ENCODE measurements around the gene GLYATL1B.
A peak's percentile ranks its signal among the peaks of the same experiment; 100 is the strongest.
"Not testable (repeated sequence)": the region's sequence is repeated elsewhere in the genome, so short reads cannot be mapped to it uniquely, and the experiment has no call there.

GLYATL1B gene

GRCh38 chr11:59097113-59097708, 11.1 kb downstream of the GLYATL1B start:
- no peak for DNase-seq

DNA sequence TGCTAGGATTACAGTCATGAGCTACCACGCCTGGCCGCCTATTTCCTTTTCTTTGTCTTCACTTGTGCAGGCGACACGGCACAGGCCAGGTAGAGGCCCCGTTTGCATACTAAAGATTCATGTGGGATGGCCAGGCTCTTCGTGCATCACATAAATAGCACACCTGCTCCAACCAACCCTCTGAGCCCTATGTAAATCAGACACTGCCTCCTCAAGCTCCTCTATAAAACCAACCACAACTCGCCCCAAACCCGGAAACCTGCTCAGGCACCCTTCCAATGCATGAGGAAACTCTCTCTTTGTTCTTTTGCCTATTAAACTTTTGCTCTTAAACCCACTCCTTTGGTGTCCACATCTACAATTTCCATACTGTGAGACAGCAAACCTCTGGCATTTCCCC, 11.8 kb downstream of the GLYATL1B start:
- not testable (repeated sequence) for DNase-seq

DNA sequence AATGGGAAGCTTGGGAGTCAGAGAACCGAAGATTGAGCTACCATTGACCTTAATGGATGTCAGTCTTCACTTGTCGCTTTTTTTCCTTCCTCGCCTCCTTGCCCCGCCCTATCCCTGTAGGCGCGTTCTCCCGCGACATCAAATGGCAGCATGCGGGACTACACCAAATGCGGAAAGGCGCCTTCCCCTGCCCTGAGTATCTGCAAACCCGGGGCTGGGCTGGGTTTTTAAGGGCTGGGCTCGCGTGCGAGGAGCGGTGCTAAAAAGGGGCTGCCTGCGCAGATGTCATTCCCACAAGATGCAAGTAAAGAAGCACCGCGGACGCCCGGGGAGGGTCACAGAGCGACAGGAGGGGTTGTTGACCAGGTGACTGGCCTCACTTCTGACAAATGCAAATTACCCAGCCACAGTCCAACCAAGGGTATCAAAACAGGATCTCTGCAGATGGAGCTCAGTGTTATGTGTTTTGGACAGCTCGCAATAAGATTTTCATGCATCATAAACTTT, 16.2 kb downstream of the GLYATL1B start:
- DNase-seq: no peak

- DNase-seq: peak; percentile 95
Measured at GRCh38 chr11:59106363-59107336, 20.5 kb downstream of the GLYATL1B start, which contains the start of gene FAM111B. Gene FAM111B, plus strand, starts transcription at chr11:59107237. Its CDS starts 2,389 bp downstream, at chr11:59109626.

DNA sequence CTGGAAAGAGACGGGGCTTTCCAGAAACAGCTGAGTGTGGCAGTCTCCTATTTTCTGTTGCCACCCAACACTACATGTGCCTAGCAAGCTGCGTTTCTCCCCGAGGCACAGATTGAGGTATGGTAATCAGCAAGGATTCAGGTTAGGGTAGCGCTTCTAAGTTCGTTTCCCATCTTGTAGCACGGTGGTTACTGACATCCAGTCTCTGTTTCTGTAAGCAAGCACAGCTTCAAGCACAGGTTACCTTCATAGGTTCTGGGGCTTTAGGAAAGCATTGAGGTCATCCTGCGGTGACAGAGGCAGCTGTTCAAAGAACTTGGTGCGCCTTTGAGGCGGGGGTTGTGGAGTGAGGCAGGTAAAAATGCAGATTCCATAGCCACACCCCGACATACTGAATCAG, 21.6 kb downstream of the GLYATL1B start:
- not testable (repeated sequence) for DNase-seq

GRCh38 chr11:59112494-59112893, 26.4 kb downstream of the GLYATL1B start:
- DNase-seq: no peak

DNA sequence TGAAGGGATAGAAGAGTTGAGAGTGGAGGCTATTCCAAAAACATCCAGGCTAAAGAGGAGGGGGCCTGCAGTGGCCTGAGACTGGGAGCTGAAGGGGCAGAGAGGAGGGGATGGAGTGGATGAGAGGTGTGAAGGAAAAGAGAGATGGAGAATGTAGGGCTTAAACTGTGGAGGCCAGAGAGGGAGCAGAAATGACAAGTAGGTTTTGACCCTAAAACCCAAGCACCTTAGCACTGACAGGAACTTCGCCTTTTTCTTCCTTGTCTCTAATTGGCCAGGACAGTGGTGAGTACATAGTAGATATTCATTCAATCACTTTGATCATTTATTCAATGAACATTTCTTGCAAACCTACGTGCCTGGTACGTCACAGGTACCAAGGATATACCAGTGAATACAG, 28.2 kb downstream of the GLYATL1B start:
- no peak for DNase-seq

GRCh38 chr11:59115553-59115952, 29.4 kb downstream of the GLYATL1B start:
- DNase-seq: no peak

- DNase-seq: no peak
Measured at GRCh38 chr11:59117774-59118173, 31.7 kb downstream of the GLYATL1B start.

- DNase-seq: no peak
Measured at GRCh38 chr11:59119826-59120225, 33.7 kb downstream of the GLYATL1B start.

- no peak for DNase-seq
Measured at GRCh38 chr11:59135648-59136461, 49.7 kb downstream of the GLYATL1B start.

GRCh38 chr11:59136551-59136950, 50.4 kb downstream of the GLYATL1B start:
- DNase-seq: not testable (repeated sequence)

DNA sequence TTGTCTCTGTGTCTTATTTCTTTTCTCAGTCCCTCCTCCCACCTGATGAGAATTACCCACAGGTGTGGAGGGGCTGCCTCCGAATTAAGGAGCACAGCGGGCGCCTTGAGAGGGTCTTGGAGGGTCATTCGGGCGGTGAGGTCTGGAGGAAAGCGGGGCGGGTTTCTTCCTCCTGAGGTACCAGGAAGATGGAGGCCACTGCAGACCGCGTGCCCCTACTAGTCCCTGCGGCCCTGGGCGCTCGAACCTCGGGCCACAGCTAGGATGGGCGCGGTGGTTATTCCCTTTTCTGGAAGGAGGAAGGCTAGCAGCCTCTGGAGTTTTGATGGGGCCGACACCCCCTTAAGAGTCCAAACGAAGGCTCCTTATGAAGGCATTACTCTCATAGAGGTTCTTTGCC, 51.1 kb downstream of the GLYATL1B start:
- DNase-seq: no peak

GRCh38 chr11:59138643-59139042, 52.5 kb downstream of the GLYATL1B start:
- no peak for DNase-seq

- DNase-seq: no peak
Measured at GRCh38 chr11:59141191-59141590, 55.1 kb downstream of the GLYATL1B start.

DNA sequence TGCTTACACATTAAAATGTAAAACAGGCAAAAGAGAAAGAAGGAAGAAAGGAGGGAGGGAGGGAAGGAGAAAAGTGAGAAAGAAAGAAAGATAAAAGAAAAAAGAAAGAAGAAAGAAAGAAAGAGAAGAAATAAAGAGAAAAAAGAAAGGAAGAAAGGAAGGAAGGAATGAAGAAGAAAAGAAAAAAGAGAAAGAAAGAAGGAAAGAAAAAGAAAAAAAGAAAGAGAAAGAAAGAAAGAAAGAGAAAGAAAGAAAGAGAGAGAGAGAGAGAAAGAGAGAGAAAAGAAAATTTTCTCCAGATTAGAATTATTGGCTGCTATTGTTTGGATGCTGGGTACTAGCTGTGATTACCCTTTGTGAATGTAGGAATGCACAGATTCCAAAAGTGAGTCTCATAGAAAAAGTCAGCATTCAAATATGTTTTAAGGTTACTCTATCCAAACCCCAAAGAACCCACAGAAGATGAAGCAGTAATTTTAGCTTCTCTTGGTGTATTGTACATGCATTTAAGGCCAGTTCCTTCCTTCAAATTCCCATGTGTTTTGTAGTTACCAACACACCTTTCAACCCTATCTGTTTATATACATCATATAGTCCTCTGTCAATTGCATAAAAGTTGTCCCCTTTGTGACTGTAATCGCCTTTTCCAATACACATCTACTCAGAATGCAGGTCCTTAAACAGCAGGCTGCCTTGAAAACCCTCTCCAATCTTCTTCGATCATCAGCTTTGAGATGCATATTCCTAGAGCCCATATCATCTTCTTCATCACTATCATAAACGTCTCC, 55.8 kb downstream of the GLYATL1B start:
- no peak for DNase-seq

DNA sequence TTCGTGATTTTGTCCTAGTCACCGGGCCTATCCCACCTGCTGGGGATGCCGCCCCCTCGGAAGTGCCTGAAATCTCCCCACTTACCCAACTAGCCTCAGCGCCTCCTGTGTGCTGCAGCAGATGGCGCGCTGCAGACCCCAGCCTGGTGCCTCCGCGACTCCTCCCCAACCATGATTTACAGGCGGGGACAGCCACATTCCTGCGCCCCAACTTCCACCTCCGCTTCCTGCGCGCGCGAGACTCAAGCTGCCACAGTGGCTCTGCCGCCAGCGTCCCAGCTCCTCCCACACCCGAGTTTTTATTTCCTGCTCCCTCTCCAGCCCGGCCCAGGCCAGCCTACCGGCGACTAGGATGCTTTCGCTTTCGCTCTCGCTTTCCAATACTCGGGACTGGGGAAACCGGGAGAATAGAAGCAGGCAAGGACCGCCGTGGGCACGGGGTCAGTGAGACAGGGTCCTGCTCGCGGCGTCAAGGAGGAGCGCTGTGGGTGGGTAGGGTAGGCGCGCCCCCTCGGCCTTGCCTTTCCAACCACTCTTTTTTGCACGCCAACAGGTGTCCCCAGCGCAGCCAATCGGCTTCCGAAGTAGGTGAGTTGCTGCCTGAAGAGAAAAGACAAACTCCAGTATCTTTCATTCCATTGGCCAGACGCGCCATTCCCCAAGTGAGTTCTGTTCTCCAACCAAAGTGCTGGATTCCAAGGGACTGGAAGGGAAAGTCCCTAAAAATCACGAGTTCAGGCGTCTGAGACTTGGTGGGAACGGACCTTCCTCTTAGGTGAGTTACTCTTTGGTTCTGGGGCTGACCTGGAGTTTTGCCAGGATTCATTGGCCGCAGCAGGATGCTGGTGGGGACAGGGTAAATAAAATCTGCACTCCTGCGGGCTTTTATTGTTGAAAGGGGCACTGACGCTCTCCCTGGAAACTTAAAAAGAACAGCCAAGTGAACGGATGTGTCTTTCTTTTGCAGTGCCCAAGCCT, 56.7 kb downstream of the GLYATL1B start, which contains the start of gene FAM111A:
TSS of gene FAM111A (plus strand) at position 327 of the 978 bp plus-strand sequence. CDS start 6,017 bp downstream, outside the sequence.
- DNase-seq: peak; percentile 88

DNA sequence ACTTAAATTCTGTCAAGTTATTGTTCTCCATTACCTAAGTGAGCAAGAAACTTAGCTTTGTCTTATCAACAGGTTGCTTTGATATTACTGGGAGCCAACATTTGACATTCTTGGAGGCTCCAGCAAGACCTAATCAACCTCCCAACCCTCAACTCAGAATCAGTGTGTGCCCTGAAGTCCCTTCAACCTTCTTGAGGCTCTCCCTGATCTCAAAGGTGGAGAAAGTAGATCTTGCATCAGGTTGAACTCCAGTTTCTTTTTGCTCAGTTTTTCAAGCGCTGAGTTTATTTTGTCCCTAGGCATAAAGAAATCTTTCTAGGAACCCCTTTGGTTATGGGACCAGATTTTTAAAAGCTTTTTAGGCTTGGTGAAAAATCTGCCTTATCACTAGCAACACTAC, 58.0 kb downstream of the GLYATL1B start:
- DNase-seq: no peak
